Measurements from ENCODE around the gene KIF20B.

Gene KIF20B, protein sequence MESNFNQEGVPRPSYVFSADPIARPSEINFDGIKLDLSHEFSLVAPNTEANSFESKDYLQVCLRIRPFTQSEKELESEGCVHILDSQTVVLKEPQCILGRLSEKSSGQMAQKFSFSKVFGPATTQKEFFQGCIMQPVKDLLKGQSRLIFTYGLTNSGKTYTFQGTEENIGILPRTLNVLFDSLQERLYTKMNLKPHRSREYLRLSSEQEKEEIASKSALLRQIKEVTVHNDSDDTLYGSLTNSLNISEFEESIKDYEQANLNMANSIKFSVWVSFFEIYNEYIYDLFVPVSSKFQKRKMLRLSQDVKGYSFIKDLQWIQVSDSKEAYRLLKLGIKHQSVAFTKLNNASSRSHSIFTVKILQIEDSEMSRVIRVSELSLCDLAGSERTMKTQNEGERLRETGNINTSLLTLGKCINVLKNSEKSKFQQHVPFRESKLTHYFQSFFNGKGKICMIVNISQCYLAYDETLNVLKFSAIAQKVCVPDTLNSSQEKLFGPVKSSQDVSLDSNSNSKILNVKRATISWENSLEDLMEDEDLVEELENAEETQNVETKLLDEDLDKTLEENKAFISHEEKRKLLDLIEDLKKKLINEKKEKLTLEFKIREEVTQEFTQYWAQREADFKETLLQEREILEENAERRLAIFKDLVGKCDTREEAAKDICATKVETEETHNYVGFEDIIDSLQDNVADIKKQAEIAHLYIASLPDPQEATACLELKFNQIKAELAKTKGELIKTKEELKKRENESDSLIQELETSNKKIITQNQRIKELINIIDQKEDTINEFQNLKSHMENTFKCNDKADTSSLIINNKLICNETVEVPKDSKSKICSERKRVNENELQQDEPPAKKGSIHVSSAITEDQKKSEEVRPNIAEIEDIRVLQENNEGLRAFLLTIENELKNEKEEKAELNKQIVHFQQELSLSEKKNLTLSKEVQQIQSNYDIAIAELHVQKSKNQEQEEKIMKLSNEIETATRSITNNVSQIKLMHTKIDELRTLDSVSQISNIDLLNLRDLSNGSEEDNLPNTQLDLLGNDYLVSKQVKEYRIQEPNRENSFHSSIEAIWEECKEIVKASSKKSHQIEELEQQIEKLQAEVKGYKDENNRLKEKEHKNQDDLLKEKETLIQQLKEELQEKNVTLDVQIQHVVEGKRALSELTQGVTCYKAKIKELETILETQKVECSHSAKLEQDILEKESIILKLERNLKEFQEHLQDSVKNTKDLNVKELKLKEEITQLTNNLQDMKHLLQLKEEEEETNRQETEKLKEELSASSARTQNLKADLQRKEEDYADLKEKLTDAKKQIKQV (N-terminal part only)

DNA sequence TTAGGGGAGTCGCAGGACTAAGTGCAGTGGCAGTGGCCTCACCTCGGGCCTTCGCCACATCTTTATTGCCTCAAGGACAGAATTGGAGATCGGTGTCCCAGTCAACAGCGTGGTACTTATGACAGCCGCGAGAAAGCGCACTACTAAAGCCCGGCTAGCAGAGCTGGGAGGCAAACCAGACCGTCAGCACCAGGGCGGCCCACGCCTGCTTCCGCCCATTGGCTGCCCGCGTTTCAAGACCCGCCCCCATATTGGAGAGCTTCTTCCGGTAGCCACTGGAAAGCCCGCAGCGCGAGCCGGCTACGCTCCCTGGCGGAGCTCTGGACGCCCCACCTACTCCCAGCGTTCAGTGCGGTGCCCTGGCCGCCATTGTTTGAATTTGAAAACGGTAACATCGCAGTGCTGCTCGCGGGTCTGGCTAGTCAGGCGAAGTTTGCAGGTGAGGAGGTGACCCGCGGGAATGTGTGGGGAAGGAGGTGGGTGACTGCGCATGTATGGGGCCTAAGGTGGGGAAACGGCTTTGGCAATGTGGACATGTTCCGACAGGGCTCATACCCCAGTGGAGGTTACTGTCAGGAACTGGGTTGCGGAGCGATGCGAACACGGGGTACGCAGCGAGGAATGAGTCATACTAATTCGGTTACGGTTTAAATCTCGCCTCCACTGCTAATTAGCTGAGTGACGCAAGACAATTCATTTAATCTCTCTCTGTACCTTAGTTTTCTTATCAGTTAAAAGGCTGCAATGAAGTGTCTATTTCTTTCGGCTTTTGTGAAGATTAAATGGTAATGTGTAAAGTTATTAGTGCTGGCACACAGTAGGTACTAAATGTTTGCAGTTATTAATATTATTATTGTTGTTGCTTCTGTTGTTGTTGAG is at the start of gene KIF20B:
KIF20B (plus strand) TSS at position 349 of the 879 bp plus-strand sequence. CDS start 3,705 bp downstream, outside the sequence.
- FAIRE-seq = peak; percentile 98

DNA sequence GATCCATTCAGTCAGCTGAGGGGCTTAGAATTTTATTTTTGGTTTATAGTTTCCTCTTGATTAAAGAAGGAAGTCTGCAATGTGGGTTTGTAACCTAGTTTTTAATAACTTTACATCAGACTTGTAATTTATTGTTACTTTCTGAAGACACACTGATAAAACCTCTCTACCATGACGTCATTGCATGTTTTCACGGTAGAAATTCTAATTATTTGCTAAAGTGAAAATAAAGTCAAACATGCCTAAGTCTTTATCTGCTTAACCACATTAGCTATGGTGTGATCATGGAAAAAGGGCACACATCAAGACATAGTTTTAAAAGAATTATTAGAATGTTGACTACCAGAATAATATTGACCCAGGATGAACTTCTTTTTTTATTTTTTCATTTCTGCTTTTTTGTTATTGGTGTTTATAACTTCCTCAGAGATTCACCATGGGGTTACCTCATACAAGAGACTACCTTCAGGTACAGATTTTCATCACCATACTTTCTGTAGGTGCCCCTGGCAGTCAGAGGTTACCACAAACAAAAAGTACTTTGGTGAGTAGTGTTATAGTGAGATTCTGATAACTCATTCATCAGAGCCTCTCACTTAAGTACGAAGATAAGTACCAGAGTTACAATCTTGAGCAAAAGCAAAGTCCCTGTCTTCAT is 49.3 kb upstream of the KIF20B start:
- no peak for FAIRE-seq

DNA sequence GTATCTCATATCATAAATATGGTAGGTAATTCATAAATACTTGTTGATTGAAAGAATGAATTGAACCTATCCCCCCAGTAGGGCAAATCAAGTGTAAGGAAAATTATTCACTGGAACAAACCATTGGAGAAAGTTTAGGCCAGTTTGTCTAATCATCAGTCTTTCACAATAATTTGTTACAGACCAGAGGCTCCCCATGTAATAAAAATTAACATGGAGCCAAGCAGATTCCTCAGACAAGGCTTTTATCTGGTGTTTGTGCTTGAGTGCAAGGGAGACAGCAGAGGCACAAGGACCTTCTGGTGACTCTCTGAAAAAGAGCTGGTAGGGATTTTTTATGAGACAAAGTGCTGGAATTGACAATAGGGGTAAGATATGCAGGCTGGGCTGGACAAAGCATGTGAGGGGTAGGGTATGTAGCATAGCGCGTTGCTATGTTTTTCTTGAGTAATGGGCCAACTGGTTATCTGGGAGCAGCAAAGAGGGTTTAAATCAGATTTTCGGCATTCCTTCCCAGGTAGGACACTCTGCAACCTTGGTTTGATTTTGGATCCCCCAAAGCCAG is 48.5 kb upstream of the KIF20B start:
- no peak for FAIRE-seq

DNA sequence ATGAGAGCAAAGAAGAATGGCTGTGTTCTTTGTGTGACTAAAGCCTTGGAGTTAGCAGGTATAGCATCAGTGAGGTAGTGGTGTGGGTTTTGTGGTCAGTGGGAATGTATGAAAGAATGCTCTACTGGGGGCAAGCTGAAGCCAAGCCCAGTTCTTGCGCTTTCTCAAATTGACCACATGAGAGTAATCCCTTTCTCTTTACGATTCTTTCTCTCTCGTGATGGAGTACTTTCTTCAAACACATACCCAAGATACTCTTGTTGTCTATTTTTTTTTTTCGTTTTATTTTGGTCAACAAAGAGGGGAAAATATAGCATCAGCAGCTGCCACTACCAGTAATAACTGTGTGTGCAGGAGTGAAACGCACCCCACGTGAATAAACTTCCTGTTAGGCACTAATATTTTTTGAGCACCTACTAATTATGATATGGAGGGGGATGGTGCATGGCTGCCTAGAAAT is 48.0 kb upstream of the KIF20B start:
- FAIRE-seq = no peak

DNA sequence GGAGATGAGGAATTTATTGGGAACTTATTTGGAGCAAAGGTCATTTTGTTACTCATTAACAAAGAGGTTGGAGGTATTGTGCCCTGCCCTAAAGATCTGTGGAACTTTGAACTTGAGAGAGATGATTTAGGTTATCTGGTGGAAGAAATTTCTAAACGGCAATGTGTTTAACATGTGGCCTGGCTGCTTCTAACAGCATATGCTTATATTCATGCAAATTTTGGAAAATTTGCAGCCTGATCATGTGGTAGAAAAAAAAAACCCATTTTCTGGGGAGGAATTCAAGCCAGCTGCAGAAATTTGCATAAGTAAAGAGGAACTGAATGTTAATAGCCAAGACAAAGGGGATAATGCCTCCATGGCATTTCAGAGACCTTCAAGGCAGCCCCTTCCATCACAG is 45.7 kb upstream of the KIF20B start:
- FAIRE-seq = no peak

DNA sequence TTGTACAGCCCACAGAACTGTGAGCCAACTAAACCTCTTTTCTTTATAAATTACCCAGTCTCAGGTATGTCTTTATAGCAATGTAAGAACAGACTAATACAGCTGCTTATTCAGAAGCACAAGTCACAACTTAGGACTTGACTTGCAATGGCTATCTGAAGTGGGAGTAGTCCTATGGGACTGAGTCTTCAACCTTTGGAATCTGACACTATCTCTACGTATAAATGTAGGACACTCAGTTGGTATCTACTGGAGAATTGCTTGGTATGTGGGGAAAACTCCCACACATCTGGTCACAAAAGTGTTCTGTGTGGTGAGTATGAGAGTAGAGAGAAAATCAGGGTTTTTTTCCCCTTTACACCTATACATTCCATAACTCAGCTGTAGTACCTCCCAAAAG is 44.1 kb upstream of the KIF20B start:
- FAIRE-seq = no peak

DNA sequence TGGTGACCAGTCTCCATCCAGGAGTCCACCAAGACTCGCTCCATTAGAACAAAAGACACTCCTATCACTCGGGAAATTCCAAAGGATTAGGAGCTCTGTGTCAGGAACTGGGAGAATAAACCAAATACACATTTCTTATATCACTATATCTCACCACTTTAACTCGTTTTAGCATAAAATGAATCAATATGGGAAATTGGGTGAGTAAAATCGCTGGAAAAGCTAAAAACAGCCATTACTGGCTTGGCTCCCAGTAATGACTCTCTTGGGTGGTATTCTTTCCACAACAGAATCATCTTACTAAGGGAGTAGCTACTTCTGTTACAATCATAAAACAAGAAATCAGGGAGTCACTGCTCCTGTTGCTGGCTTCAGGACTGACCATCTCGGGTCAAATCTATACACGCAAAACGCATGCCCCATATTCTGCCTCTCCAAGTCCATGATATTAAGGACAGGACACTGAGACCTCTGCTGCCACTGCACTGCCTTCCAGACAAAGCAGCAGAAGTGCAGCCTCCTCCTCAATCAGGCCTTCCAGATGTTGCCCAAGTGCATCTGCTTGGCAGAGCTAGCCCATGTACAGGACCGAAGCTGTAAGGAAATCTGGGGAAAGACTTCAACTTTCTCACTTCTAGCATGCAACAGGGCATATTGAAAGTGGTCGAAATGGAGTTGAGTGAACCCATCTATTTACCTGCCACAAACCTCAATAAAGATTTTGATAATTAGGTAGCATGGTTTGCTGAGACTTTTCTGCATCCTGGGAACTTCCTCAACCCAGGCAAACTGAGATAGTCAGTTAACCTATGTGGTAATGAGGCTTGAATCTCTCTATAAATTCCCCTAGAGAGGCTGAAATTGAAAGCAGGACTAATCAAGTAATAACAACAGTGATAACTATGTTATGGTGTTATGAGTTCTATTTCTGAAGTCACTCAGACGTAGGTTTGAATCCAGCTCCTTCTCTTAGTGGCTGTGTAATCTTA is 42.0 kb upstream of the KIF20B start:
- FAIRE-seq = no peak

DNA sequence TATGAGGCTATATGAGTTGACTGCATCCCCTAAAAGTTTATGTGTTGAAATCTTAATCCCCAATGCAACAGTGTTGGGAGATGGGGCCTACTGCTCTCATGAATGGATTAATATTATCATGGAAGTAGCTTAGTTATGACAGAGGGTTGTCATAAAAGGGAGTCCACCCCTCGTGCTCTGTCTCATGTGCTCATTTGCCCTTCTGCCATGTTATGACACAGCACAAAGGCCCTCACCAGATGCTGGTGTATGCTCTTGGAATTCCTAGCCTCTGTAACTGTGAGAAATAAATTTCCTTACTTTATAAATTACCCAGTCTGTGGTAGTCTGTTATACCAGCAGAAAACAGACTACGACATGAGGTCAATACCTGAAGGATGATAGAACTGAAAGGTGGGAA is 38.8 kb upstream of the KIF20B start:
- no peak for FAIRE-seq

DNA sequence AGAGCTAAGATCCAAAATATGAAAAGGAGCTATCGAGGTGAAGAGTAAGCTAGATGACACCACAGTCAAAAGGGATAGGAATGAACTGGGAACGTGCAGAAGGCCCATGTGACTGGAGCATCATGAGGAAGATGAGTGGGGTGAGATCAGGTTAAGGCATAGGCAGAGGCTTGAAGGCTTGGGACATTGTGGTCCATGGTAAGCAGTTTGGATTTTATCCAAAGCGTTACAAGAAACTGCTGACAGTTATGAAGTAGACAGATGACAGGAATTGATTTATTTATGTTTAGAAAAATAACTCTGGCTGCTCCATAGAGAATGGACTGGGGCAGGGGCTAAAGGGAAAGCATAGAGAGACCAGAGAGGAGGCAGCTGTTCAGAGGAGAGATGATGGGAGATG is 38.2 kb upstream of the KIF20B start:
- no peak for FAIRE-seq

DNA sequence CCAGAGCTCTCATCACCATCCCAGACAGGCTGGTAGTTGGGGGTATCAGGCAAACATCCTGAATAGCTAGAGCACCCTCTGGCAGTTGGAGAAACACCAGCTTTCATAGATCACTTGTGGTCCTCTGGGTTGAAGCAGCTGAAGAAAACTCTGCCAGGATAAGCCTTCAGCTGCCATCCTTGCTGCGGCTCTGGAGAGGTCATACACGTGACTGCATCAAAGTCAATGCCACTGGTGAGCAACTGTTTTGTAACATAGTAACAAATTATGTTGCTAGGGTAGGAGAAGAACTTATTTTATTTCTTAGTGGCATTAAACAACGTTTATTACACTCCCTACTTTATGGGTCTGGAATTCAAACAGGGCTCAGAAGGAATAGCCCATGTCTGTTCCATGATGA is 37.2 kb upstream of the KIF20B start:
- FAIRE-seq = no peak

DNA sequence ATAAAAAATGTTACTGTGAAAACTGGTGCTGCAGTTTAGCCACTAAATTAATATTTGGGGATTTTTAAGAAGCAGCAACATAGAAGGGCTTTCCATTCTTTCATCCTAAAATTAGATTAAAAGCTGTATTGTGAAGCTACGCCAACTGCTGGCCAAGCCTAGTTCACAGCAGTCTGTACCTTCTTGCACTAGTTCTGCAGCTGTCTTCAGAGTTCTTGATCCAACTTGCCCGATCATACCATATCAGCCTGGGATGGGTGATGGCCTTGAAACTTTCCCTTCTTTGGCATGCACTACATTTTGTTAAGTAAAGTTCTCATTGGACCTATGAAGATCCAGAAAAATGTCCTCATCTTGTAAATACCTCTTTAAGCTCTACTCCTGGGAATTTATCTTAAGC is 36.1 kb upstream of the KIF20B start:
- no peak for FAIRE-seq

DNA sequence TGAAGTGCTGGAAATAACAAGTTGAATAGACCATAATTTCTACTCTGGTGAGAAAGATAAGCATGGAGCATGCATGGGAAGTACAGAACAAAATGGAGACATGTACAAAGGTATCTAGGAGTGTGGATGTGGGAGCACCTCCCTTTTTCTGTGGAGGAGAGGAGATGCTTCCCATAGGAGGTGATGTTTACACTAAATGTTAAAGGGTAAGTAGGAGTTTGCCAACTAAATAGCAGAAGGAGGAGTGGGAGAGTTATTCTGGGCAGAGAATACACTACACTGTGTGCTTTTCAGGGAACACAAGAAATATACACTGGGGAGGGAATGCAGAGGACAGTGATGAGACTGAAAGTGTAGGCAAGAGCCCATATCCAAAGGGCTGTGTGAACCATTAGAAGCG is 35.3 kb upstream of the KIF20B start:
- no peak for FAIRE-seq

DNA sequence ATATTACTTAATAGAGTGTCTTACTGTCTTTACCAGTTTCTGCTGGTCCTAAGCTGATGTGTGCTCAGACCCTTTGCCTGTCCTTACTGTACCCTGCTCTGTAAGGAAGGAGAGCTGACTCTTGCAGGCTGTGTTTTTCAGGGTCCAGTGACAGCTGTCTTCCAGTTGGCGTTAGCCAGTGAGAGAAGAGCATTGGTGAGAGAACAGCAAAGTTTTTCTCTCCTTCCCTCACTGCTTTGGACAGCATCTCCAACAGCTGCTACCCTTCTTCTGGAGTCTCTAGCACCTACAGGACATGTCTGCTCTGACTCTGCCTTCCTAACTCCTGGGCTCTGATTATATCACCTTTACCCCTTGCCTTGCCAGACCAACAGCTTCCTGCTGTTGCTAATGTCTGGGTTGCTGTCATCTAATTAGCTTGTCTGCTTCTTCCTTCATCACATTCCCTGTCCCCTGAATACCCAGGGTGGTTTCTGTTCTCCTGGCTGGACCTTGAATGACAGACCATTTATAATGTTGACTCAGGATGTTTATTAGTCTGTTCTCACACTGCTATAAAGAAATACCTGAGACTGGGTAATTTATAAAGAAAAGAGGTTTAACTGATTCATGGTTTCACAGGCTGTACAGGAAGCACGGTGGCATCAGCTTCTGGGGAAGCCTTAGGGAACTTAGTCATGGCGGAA is 32.9 kb upstream of the KIF20B start:
- FAIRE-seq = no peak

DNA sequence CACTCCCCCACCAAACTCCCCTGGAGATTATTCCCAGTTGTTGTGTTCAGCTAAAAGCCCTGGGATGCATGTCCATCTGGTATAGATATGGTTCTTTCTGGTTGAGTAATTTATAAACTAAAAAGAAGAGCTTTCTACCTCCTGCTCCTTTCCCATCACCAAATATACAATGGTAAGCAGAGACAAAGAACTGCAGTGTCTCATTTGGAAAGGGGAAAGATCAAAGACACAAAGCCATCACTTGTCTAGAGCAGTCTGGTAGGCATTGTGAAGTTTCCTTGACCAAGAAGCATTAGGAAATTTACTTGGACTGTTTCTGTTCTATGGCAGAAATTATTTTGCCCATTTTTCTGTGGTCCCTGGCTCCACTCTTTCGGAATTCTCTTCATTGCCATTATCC is 31.4 kb upstream of the KIF20B start:
- FAIRE-seq = no peak

DNA sequence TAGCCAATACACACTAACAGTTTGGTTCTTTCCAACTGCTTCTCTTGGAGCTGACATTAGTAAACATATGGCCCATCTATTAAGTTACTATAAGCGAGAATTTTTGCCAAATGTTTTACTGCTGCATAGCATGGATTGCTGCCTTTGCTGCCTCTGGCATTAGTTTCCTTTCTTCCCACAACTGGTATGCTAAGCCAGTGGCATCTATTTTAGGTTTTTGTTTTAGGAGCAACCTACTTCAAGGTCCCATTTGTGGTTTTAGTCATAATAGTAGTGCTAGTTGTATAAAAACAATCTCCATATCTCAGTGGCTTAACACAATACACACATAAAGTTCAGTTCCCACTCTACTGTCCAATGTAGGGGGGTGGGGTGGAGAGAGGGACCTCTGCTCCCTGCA is 30.5 kb upstream of the KIF20B start:
- FAIRE-seq = no peak

DNA sequence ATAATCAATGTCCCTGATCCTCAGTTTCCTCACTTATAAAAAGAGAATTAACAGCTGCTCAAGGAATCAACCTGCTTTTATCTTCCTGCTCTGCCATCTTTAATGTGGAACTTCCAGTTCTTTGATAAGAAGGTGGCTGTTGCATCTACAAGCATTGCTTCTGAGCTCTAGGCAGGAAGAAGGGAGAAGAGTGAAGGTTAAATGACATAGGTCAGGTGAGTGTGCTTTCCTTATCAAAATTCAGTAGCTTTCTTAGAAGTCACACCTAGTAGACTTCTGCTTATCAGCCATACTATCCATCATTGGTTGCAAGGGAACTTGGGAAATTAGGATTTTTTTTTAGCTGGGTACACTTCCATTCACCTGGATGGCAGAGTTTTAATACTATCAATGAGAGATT is 24.0 kb upstream of the KIF20B start:
- FAIRE-seq = no peak

DNA sequence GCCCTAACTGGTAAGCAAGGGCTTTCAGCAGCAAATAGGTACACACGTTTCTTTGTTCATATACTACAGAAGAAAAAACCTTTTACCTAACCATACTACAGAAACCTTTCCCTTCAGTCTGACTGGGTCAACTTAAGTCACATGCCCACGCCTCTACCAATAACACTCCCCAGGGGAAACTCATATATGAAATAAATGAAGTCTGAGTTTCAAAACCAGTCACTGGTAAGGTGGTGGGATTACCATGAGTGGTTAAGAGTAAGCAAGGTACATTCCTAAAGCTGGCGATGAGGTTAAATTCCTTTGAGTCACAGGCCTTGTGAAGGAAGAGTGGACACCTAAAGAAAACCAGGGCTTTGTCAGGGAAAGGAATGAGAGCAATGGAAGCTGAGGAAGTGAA is 21.4 kb upstream of the KIF20B start:
- no peak for FAIRE-seq

DNA sequence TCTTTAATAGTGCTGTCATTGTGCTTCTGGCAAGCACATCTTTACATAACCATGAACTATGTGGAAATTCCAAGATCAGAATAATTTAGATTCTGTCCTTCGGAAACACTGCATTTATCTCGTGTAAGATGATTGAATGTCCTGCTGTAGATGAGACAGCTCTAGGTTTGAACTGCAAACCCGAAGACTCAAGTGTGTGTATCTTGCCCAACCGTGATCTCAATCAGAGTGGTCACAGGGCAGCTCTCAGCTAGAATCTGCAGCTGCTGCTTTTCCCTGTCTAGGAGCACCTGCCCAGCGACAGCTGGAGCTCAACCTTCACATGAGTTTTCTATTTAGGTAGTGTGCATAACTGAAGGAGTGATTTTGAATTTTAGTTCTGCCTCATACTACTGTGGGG is 17.5 kb upstream of the KIF20B start:
- no peak for FAIRE-seq

DNA sequence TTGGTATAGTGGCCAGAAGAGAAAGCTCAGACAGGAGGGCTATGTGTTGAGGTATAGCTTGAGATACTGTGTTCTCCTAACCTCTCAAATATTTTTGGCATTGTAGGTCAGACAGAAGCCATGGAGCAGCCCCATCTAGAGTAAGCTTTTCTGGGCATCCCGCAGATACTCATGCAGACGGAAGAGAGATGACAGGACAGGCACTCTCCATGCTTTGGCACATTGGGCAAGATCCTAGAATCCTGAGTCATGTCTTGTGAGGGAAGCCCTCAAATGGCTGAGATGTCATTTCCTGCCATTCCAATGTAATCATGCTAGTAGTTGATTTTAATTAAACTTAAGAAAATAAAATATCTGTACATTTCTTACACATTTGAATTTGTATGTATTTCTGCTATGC is 16.8 kb upstream of the KIF20B start:
- no peak for FAIRE-seq
